Retinal pigment epithelial cell (primary cell): Measurements from ENCODE around the gene GHR.

Source experiments
- DNase-seq: peaks from one replicate; pipeline ENCODE4 v3.0.0-alpha.2; 2010; ENCODE audit warnings: low read depth
- H3K4me3 ChIP-seq: 2 replicates; pipeline ENCODE4 v1.5.1; 2011; ENCODE audit warnings: mild to moderate bottlenecking, low read length, control low read depth, moderate library complexity
- TF ChIP-seq, protein P1 (sequence below): conservative IDR thresholded peaks from 2 replicates; pipeline ENCODE4 v1.5.1; 2011; ENCODE audit warnings: low read depth, low read length, control low read depth, inconsistent platforms

GHR gene

DNA sequence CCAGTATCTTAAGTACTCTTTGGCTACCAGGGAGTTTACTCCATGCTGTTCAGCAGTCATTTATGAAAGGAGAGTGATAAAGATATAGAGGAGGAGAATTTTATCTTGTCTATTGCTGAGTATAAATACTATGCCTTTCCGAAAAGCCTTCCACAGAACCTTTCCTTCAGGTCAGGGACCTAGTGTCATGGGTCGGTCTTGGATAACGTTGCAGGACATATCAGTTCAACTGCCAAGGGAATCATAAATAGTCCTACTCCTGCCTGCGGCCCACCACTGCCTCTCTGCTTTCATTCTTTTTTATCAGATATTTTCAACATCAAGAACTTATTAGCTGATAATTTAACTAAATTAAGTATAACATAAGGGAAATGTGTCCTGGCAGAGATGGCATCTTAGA is 211.3 kb downstream of the GHR start:
- no peak for DNase-seq
- TF ChIP-seq, protein P1, sequence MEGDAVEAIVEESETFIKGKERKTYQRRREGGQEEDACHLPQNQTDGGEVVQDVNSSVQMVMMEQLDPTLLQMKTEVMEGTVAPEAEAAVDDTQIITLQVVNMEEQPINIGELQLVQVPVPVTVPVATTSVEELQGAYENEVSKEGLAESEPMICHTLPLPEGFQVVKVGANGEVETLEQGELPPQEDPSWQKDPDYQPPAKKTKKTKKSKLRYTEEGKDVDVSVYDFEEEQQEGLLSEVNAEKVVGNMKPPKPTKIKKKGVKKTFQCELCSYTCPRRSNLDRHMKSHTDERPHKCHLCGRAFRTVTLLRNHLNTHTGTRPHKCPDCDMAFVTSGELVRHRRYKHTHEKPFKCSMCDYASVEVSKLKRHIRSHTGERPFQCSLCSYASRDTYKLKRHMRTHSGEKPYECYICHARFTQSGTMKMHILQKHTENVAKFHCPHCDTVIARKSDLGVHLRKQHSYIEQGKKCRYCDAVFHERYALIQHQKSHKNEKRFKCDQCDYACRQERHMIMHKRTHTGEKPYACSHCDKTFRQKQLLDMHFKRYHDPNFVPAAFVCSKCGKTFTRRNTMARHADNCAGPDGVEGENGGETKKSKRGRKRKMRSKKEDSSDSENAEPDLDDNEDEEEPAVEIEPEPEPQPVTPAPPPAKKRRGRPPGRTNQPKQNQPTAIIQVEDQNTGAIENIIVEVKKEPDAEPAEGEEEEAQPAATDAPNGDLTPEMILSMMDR = no peak
- H3K4me3 ChIP-seq = no peak overlapping the region

DNA sequence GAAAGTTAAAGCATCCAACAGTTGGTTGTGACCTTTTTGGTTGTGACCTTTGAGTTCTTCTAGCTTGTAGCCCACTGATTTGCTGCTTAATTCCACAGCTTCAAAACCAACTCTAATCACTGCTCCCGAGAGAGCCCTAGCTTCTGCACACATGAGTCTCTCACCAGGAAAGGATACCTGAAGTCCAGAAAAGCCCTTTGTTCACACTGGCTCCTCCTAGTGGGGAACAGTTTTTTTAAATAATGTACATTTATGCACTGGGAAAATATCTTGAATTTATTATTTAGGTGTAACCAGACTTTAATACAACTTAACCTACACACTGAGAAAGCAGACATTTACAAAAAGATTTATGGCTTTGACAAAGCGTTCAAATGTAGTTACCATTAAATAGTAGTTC is 213.2 kb downstream of the GHR start:
- DNase-seq = no peak
- H3K4me3 ChIP-seq = no peak overlapping the region
- TF ChIP-seq, protein P1 = peak; percentile 54

DNA sequence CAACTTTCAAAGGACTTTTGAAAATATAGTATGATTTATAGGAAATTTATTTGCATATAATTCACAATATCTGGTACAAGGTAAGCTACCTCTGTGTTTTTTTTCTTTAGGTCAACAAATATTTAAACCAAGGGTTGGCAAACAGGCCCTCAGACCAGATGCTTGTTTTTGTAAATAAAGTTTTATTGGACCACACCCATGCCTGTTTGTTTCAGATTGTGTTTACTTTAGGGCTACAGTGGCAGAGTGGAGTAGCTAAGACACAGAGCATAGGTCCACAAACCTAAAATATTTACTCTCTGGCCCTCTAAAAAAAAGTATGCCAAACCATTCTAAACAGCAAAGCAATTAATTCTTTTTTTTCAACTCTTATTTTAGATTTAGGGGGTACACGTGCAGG is 213.7 kb downstream of the GHR start:
- no peak for DNase-seq
- TF ChIP-seq, protein P1 = no peak
- no peak overlapping the region for H3K4me3 ChIP-seq

DNA sequence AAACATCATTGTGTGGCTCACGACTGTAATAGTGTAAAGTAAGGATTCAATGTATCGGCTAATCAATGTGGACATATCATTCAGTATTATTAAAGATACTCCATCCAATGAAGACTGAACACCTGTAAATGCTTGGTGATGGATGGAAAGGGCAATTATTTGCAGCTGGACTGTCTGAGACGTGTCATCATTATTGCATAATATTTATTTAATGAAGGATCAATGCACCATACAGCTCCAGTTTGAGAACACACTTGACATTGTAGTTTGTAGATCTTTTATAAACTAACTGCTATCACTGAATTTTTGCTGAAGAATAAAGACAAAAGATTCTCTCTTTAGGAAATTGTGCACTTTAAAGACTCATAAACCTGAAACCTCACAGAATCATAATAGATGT is 215.7 kb downstream of the GHR start:
- no peak overlapping the region for H3K4me3 ChIP-seq
- TF ChIP-seq, protein P1 = no peak
- DNase-seq = no peak

DNA sequence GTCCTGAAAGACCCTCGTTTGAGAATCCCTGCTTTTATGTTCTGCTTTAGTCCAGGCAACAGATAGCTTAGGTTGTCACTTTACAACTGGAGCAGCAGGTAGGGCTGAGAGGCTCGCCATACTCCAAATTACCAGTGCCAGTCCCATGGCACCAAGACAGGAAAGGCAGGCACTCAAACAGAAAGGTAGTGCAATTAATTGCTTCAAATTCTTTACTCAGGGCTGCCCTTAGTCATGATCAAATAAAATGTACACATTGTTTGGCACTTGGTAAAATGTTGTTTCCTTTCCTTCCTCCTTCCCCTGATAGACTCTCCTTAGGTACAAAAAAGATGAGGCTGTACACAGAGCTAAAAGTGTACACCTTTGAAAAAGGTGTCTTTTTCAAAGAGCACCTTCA is 217.6 kb downstream of the GHR start:
- TF ChIP-seq, protein P1 = no peak
- H3K4me3 ChIP-seq = no peak overlapping the region
- no peak for DNase-seq

DNA sequence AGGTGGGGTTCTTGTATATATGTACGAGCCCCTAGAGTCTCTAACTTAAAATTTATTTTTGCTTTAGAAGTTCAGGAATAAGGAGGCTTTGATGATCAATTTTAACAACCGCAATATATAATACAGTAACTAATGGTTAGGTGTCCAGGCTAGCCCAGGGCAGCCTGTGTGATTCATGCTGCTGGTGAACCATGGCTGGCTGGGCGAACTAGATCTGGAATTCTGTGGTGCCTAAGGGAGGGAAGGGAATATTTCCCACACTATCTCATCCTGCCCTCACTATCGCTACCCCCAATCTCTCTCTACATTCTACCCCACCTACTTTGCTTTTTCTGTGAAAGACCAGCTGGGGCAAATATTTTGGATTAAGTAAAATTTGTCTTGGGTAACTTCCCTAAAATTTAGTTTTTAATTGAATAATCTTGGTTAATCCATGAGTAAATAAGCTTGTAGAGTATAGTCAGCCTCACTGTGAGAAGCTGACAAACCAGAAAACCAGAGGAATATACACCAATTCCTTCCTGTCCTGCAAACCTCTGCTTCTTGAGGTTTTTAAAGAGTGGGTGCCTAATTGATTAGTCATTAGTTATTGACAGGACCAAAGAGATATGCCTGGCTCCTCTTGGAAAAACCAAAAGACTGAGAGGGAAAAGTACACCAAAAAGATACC is 218.2 kb downstream of the GHR start:
- TF ChIP-seq, protein P1 = no peak
- no peak overlapping the region for H3K4me3 ChIP-seq
- DNase-seq = no peak

DNA sequence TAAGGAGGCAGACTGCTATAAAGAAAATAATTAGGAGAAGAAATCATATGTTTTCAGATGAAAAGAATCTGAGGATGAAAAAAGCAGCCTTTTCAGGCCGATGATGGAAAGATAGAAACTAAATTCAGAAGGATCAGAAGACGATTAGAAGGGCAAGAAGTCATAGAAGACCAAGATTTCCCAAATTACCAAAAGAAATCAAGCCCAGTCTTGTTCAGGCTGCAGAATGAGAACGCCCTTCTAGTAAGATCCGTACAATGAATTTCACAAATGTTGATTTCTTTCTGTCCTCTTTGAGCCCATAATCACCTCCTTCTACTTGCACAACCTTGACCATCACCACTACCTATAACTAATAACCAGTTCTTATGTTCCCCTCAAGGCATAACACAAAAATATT is 218.8 kb downstream of the GHR start:
- H3K4me3 ChIP-seq = no peak overlapping the region
- TF ChIP-seq, protein P1 = no peak
- DNase-seq = no peak
